HG03432 (cell line): ENCODE measurements around the gene DDX39B.

Source experiments
- ATAC-seq: cut with Tn5 transposase; IDR thresholded peaks from one replicate; pipeline ENCODE4 v1.9.1; 2021; ENCODE audit warnings: mild to moderate bottlenecking, moderate library complexity; ENCODE audit not compliant: unreplicated experiment

Gene DDX39B

GRCh38 chr6:31548544-31548873 lies 6.7 kb upstream of the DDX39B start:
- ATAC-seq: no peak

- no peak for ATAC-seq
Observed at GRCh38 chr6:31547727-31548543, 6.1 kb upstream of the DDX39B start.

- peak; percentile 75 for ATAC-seq
Observed at GRCh38 chr6:31546958-31547726, 5.3 kb upstream of the DDX39B start, which contains the start of gene NFKBIL1. NFKBIL1 (plus strand) TSS chr6:31547608; CDS start chr6:31547695, 87 bp downstream.

GRCh38 chr6:31546339-31546957 lies 4.6 kb upstream of the DDX39B start, which contains the start of gene ATP6V1G2:
ATP6V1G2 (minus strand) TSS chr6:31546608; CDS start chr6:31546559, 49 bp downstream.
- ATAC-seq: peak; percentile 43

GRCh38 chr6:31545291-31545690 lies 3.5 kb upstream of the DDX39B start:
- ATAC-seq: no peak

- no peak for ATAC-seq
Observed at GRCh38 chr6:31544676-31545075, 2.9 kb upstream of the DDX39B start.

GRCh38 chr6:31543639-31544038 lies 1.8 kb upstream of the DDX39B start:
- no peak for ATAC-seq

GRCh38 chr6:31541059-31541657 lies 645 bp downstream of the DDX39B start:
- no peak for ATAC-seq

GRCh38 chr6:31540640-31541039 lies 1.2 kb downstream of the DDX39B start:
- no peak for ATAC-seq

- ATAC-seq: no peak
Observed at GRCh38 chr6:31538805-31539400, 2.9 kb downstream of the DDX39B start.

GRCh38 chr6:31535538-31536324 lies 6.1 kb downstream of the DDX39B start:
- ATAC-seq: no peak

- ATAC-seq: no peak
Observed at GRCh38 chr6:31534521-31535040, 7.2 kb downstream of the DDX39B start.

GRCh38 chr6:31534011-31534410 lies 7.8 kb downstream of the DDX39B start:
- no peak for ATAC-seq

- ATAC-seq: no peak
Observed at GRCh38 chr6:31533455-31533841, 8.4 kb downstream of the DDX39B start.

- no peak for ATAC-seq
Observed at GRCh38 chr6:31532644-31533454, 9.0 kb downstream of the DDX39B start.

GRCh38 chr6:31531771-31532643 lies 9.8 kb downstream of the DDX39B start:
- ATAC-seq: no peak

GRCh38 chr6:31531162-31531561 lies 10.6 kb downstream of the DDX39B start:
- ATAC-seq: no peak

GRCh38 chr6:31530659-31531058 lies 11.1 kb downstream of the DDX39B start:
- no peak for ATAC-seq
